HG03575 (cell line): Measurements from ENCODE around the gene TAGLN2.

ENCODE experiments used
- ATAC-seq: cut with Tn5 transposase; IDR thresholded peaks from one replicate; pipeline ENCODE4 v1.9.1; 2021; ENCODE audit not compliant: unreplicated experiment, insufficient number of reproducible peaks, low FRiP score; ENCODE audit errors: extremely low read depth

TAGLN2 gene

DNA sequence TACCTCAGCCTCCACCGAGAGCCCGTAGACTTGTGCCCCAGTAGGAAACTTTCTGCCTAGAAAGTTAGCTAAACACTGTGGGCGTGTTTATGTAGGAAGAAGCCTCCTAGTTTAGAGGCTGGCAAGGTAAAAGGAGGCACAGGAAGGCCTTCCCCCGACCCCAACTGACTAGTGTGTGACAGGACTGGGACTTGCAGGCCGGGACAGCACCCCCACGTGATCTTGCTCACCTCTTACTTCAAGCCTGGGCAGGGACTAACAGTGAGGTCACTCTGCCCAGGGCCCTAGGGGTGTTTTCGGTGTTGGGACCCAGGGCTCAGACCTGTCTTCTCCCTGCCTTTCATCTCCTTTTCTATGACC lies 392 bp upstream of the TAGLN2 start:
- ATAC-seq: no peak

GRCh38 chr1:159924025-159924790 lies 1.1 kb downstream of the TAGLN2 start:
- ATAC-seq: no peak

DNA sequence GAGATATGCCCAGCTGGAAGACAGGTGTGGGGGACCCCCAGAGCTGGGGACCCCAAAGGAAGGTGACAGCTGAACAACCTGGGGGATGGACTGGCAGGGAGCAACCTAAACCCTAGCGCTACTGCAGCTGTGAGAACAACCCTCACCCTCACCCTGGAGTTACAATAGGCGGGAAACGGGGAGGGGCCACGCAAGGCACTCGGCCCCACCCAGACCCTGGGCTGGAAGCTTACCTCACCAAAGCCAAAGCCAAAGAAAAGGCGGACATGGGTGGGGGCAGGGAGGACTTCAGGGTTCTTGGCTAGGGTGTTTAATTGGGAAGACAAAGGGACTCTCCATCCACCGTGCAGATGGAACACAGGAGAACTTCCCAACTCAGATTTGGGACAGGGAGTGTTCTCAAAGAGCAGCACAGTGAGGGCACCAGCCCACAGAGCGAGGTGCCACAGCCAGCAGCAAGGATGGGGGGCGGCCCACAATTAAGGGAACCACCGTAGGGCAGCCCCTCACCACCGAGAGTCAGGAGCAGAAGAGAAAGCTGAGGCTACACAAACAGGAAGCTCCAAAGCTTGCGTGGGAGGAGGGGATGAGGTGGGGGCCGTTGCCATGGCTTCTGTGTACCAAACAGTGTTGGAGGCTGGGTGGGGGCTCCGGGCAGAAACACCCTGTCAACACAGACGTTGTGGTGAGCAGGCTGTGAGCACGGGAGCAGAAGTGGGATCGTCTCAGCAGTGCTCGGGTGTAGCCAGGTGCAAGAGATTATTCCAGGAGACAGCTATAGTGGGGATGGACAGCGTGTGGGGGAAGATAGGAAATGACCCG lies 1.9 kb downstream of the TAGLN2 start:
- ATAC-seq: no peak

DNA sequence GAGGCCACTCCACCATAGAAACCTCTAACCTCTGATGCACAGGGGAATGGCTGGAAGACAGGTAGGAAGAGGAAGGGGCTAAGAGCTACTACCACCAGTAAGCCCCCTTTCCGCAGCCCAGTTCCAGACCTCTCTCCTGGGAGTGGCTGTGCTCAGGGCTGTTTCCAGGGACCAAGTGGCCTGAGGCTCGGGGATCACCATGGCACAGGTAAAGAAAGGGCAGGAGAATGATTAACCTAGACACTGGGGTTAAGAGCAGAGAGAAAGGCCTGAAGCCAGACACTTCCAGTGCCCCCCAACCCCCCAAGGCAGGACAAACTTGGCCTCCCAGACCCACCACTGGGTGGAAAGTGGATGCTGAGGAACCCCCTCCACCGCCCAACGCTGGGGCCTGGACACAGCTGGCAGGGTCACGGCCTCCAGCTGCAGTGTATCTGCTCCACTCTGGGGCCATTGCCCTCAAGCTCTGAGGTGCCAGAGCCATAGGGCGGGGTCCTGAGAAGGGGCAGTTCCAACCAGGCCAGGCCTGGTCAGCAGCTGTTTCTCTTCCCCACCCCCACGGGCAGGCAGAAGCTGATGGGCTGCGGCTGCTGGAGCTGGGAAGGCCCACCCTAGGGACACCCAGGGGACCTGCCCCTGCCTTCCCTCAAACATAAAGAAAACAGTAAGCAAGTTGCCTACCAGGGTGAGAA lies 2.6 kb downstream of the TAGLN2 start:
- no peak for ATAC-seq

GRCh38 chr1:159921700-159922504 lies 3.4 kb downstream of the TAGLN2 start:
- ATAC-seq: no peak

- ATAC-seq: peak; percentile 37
Measured at GRCh38 chr1:159921251-159921650, 4.1 kb downstream of the TAGLN2 start.

GRCh38 chr1:159920651-159921050 lies 4.7 kb downstream of the TAGLN2 start:
- no peak for ATAC-seq

DNA sequence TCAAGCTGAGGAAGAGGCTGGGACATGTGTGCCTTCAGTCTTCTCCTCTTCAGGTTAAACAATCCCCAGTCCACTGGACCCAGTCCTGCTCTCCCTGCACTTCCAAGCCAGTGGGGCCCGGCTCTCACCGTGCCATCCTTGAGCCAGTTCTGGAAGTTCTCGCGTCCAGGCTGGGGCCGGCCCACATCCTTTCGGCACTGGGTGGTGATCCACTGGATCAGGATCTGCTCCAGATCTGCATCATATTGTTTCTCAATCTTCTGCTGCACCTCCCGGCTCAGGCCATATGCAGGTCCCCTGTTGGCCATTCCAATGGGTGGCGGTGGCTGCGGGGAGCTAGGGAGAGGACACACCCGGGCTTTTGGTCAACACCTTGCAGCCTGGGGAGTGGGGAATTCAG lies 5.1 kb downstream of the TAGLN2 start:
- no peak for ATAC-seq

DNA sequence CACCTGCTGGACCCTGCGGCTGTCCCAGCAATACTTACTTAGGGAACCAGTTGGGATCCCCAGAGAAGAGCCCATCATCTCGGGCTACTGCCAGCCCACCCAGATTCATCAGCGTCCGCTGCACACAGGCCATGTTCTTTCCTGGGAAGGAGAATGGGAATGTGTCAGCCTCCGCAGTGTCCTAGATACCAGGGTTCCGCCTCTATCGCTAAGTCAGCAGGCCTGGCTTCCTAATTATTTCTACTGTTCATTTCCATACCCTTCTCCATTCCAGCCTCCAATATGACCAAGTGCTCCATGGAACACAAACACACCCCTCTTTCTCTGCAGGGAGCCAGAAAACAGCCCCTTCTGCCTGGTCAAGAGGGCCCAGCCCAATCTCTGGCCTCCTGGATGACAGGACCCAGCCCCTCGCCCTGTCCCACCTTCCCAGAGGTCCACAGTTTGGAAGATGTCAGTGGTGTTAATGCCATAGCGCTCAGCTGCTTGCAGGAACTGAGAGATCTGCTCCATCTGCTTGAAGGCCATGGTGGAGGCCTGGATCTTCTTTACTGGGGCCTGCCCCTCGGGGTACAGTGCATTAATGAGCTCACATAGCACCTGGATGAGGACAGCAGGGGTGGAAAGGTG lies 6.0 kb downstream of the TAGLN2 start:
- no peak for ATAC-seq

DNA sequence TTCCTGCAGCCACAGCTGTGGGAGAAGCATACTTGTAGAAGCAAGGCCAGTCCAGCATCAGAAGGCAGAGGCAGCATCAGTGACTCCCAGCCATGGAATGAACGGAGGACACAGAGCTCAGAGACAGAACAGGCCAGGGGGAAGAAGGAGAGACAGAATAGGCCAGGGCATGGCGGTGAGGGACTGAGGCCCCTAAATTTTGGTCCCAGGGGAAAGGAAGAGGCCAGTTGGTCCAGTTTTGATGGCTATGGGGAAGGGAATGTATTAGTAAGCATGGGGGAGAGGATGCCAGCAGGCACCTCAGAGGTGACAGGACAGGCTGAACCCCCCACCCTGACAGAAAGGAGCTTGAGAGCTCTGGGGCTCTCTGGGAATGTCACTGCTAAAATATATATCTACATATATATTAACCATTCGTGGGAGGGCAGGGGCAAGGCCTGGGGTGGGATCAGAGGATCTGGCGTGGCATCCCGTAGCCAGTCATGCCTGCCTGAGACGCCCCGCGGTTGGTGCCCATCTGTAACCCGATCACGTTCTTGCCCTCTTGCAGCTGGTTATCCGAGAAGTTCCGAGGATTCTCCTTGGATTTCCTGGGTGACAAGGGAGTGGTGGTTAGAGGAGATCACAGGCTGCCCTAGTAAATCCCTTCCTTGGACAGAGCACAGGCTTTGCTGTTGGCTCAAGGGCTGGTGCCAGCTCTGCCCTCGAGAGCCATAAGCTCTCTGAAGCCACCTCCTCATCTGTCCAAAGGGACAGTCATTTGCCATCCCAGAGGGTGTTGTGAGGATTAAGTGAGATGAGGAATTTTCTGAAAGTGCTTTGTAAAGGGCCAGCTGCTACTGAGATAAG lies 6.7 kb downstream of the TAGLN2 start:
- ATAC-seq: no peak

GRCh38 chr1:159917533-159918351 lies 7.6 kb downstream of the TAGLN2 start:
- no peak for ATAC-seq

DNA sequence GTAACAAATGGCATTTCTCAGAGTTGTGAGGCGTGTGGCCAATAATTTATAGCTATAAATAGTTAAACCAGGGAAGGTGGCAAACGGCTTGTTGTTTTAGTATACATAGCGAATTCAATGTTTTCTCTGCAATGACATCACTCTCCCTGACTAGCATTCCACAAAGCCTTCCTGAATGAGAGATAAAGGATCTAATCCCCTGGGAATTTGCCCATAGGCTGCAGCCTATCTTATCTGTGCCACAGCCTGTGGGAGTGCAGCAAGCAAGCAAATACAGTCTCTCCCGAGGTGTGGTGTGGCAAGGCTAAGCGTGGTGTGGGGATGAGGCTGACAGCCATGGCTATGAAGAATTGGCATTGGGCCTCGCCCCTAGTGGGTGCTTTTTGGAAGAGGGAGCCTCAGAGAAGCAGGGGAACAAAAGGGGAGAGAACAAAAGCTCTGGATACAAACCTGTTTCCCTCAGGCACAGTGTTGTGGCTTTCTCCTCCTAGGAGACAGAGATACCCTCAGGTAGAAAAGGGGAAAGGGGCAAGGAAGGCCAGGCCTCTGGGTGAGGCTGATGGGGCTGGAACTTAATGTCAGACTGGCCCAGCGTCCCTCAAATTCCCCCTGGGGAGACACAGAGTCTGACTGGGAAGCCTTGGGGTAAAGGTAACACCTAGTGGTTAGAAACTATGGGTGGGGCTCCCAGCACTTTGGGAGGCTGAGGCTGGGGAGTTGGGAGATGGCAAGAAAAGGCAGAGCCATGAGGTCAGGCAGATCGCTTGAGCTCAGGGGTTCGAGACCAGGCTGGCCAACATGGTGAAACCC lies 8.9 kb downstream of the TAGLN2 start:
- no peak for ATAC-seq

DNA sequence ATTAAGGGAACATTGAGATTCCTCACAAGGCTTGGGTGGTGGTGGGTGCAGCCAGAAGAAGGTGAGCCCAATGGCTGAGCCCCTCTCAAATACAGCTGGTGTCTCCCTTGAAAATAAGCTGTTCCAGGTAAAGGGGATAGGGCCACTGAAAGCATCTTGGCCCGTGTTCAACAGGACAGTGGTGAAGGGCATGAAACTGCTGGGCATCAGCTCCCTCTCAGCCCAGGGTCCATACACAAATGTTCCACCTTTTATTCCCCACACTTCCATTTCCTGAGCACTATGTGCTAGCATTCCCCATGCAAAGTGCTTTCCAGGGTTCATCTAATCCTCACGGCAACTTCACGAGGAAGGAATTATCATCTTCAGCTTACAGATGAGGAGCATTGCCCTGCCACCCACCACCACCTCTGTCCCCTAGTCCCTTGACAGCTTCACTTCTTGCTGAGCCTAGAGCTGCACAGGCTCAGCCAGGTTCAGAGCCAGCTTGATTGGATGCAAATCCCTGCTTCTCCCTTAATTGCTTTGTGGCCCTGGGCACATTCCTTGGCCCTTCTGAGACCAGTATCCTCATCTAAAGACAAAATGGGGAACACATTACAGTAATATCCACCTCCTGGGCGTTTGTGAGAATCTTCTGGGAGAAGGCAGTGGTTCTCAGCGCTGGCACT lies 9.6 kb downstream of the TAGLN2 start:
- ATAC-seq: no peak

- no peak for ATAC-seq
Measured at GRCh38 chr1:159914252-159915018, 10.9 kb downstream of the TAGLN2 start.
